Fibroblast of lung (primary cell): Measurements from ENCODE around the gene ATXN1L. TPM values are rescaled to one million over a fixed set of nuclear protein-coding genes. Genes with fewer than 3 reads are reported as not detected.

Experiments used
- DNase-seq, 2 donors: peaks; one replicate each; pipeline versions ENCODE4 v3.0.0 to v3.0.0-alpha.2; 2010; ENCODE audit warnings: low read depth in 2 of 2
- H2AFZ ChIP-seq: 2 replicates; pipeline ENCODE4 v1.5.1; 2012; ENCODE audit warnings: low read length, control low read depth, inconsistent platforms
- H3K27ac ChIP-seq: 2 replicates; pipeline ENCODE4 v1.5.1; 2011; ENCODE audit warnings: low read length, control low read depth; ENCODE audit not compliant: insufficient read depth
- H3K27me3 ChIP-seq: 2 replicates; pipeline ENCODE4 v1.5.1; 2011; ENCODE audit warnings: mild to moderate bottlenecking, low read length; ENCODE audit not compliant: control insufficient read depth, insufficient read depth
- H3K36me3 ChIP-seq: 2 replicates; pipeline ENCODE4 v1.5.1; 2011; ENCODE audit warnings: low read length; ENCODE audit not compliant: control insufficient read depth, insufficient read depth
- H3K4me1 ChIP-seq: 2 replicates; pipeline ENCODE4 v1.5.1; 2011; ENCODE audit warnings: low read length; ENCODE audit not compliant: control insufficient read depth, insufficient read depth; ENCODE audit errors: extremely low read depth
- H3K4me2 ChIP-seq: 2 replicates; pipeline ENCODE4 v1.5.1; 2011; ENCODE audit warnings: low read length, control low read depth; ENCODE audit not compliant: insufficient read depth; ENCODE audit errors: extremely low read depth
- H3K4me3 ChIP-seq, 4 experiments: fragments of 200-600 bp in 1 of 4; sonication (generic) in 1 of 4; replicated peaks in 1 of 4; 2 replicates each; pipeline ENCODE4 v1.5.1; 2011 to 2016; ENCODE audit warnings: low read length in 4 of 4, low read depth in 3 of 4, mild to moderate bottlenecking in 3 of 4, control low read depth in 2 of 4, inconsistent platforms in 1 of 4, mixed read lengths in 1 of 4; ENCODE audit not compliant: insufficient read depth in 1 of 4; ENCODE audit errors: control extremely low read depth in 1 of 4
- H3K79me2 ChIP-seq: 2 replicates; pipeline ENCODE4 v1.5.1; 2012; ENCODE audit warnings: mild to moderate bottlenecking, low read length, inconsistent platforms; ENCODE audit not compliant: control insufficient read depth, insufficient read depth
- H3K9ac ChIP-seq: 2 replicates; pipeline ENCODE4 v1.5.1; 2011; ENCODE audit warnings: mild to moderate bottlenecking, low read length, control low read depth; ENCODE audit not compliant: insufficient read depth
- H3K9me3 ChIP-seq: 2 replicates; pipeline ENCODE4 v1.5.1; 2012; ENCODE audit warnings: low read depth, low read length; ENCODE audit not compliant: control insufficient read depth, insufficient read depth
- H4K20me1 ChIP-seq: 2 replicates; pipeline ENCODE4 v1.5.1; 2011; ENCODE audit warnings: low read length; ENCODE audit not compliant: control insufficient read depth, insufficient read depth; ENCODE audit errors: extremely low read depth
- CTCF ChIP-seq, 2 donors: IDR thresholded peaks in 1 of 2; conservative IDR thresholded peaks in 1 of 2; 1 replicate in 1 of 2; 2 replicates in 1 of 2; pipeline ENCODE4 v1.5.1; 2011 to 2012; ENCODE audit warnings: low read length in 2 of 2, control low read depth in 1 of 2, inconsistent platforms in 1 of 2, low read depth in 1 of 2, mild to moderate bottlenecking in 1 of 2
- EZH2 ChIP-seq: IDR thresholded peaks from 2 replicates; pipeline ENCODE4 v1.5.1; 2012; ENCODE audit warnings: low read length, control low read depth, mild to moderate bottlenecking; ENCODE audit errors: missing control alignments
- polyA plus RNA-seq, 2 donors: library from polyadenylated mRNA; depleted of rRNA in 1 of 2; stranded (reverse) in 1 of 2; unstranded in 1 of 2; fragments of >200 nt; gene quantifications; 2 replicates each; pipeline ENCODE4 v1.2.1, GENCODE V29; 2011 to 2012; ENCODE audit warnings: missing spikeins in 1 of 2
- total RNA-seq: library from RNA; depleted of rRNA; stranded (reverse); fragments of >200 nt; gene quantifications from 2 replicates; pipeline ENCODE4 v1.2.1, GENCODE V29; 2014

Gene ATXN1L
- total and polyA plus RNA-seq, 2 donors (not counting 1 experiment from before 2014, with no cell fraction given): 11.5 to 13.2 TPM

GRCh38 chr16:71846431-71846830 is 655 bp downstream of the ATXN1L start:
- peak overlapping the region; percentile 86 for H3K27ac ChIP-seq

GRCh38 chr16:71847096-71847495 is 1.3 kb downstream of the ATXN1L start:
- Histone ChIP-seq H2AFZ (no peak overlapping the region), H3K9ac (no peak overlapping the region), H3K27me3 (no peaks in the 10 kb centered on the region), H3K9me3 (no peaks in the 10 kb centered on the region), H3K4me2 (peak overlapping the region; percentile 99), H3K36me3 (peaks cover 17% of the 10 kb centered on the region), H3K4me3 (peak overlapping the region; percentile 97 to 98 (median 97)), H4K20me1 (no peaks in the 10 kb centered on the region), H3K4me1 (peaks cover 6% of the 10 kb centered on the region), H3K79me2 (peaks cover 23% of the 10 kb centered on the region), H3K27ac (no peak overlapping the region)
- TF ChIP-seq EZH2 (no peak), CTCF (conservative IDR thresholded peaks at IDR 0.05 in 1 of 2, IDR thresholded peaks at IDR 0.05 in 1 of 2; ENCODE audit: low read depth in 1 of 2, low read length in 2 of 2) (no peak)
- no peak for DNase-seq

More at GRCh38 chr16:71846431-71846830, 655 bp downstream of the ATXN1L start:
- TF ChIP-seq EZH2: no peak
- TF ChIP-seq CTCF (conservative IDR thresholded peaks at IDR 0.05 in 1 of 2, IDR thresholded peaks at IDR 0.05 in 1 of 2; ENCODE audit: low read depth in 1 of 2, low read length in 2 of 2): no peak
- Histone ChIP-seq H3K79me2 (peaks cover 23% of the 10 kb centered on the region), H3K27me3 (no peaks in the 10 kb centered on the region), H3K36me3 (peaks cover 14% of the 10 kb centered on the region), H4K20me1 (no peaks in the 10 kb centered on the region), H3K9ac (peak overlapping the region; percentile 95), H2AFZ (peak overlapping the region; percentile 48), H3K4me3 (peak overlapping the region; percentile 97 to 98 (median 97)), H3K4me2 (peak overlapping the region; percentile 99), H3K4me1 (peaks cover 6% of the 10 kb centered on the region), H3K9me3 (no peaks in the 10 kb centered on the region)
- DNase-seq: peak; percentile 11 to 20

GRCh38 chr16:71848622-71849021 is 2.8 kb downstream of the ATXN1L start:
- Histone ChIP-seq H3K4me3 (no peak overlapping the region), H3K27ac (no peak overlapping the region), H3K9me3 (no peaks in the 10 kb centered on the region), H3K79me2 (peaks cover 23% of the 10 kb centered on the region), H3K4me1 (peaks cover 6% of the 10 kb centered on the region), H4K20me1 (no peaks in the 10 kb centered on the region), H3K9ac (no peak overlapping the region), H2AFZ (no peak overlapping the region), H3K4me2 (no peak overlapping the region), H3K27me3 (no peaks in the 10 kb centered on the region), H3K36me3 (peaks cover 17% of the 10 kb centered on the region)
- DNase-seq: no peak
- TF ChIP-seq EZH2: no peak
- TF ChIP-seq CTCF (conservative IDR thresholded peaks at IDR 0.05 in 1 of 2, IDR thresholded peaks at IDR 0.05 in 1 of 2; ENCODE audit: low read depth in 1 of 2, low read length in 2 of 2): no peak
